Gastroesophageal sphincter (tissue), 4 donors: ENCODE results near the gene AK2. TPM values are rescaled to one million over a fixed set of nuclear protein-coding genes. Genes with fewer than 3 reads are reported as not detected.
A peak's percentile ranks its signal among the peaks of the same experiment; 100 is the strongest.

Experiments used
- ATAC-seq: fragments of 150-250 bp; one replicate; pipeline ENCODE4 v1.9.1; 2016; ENCODE audit warnings: mild to moderate bottlenecking, moderate library complexity
- H3K27ac ChIP-seq, 4 donors: fragments of 200-600 bp; sonication (generic) in 3 of 4; 1 replicate in 3 of 4; 2 replicates in 1 of 4; pipeline ENCODE4 v1.5.1; 2016 to 2019
- H3K27me3 ChIP-seq: fragments of 200-600 bp; sonication (generic); one replicate; pipeline ENCODE4 v1.5.1; 2019
- H3K36me3 ChIP-seq, 2 donors: fragments of 200-600 bp; sonication (generic); one replicate each; pipeline ENCODE4 v1.5.1; 2019; ENCODE audit warnings: control low read depth in 1 of 2
- H3K4me1 ChIP-seq, 3 donors: fragments of 200-600 bp; sonication (generic); 1 replicate in 2 of 3; 2 replicates in 1 of 3; pipeline ENCODE4 v1.5.1; 2016 to 2019; ENCODE audit warnings: control low read depth in 2 of 3
- H3K4me3 ChIP-seq, 2 donors: fragments of 200-600 bp; sonication (generic); one replicate each; pipeline ENCODE4 v1.5.1; 2019; ENCODE audit warnings: mild to moderate bottlenecking in 1 of 2, moderate library complexity in 1 of 2
- H3K9me3 ChIP-seq, 3 donors: fragments of 200-600 bp; sonication (generic); one replicate each; pipeline ENCODE4 v1.5.1; 2017 to 2019; ENCODE audit warnings: control low read depth in 2 of 3
- EP300 ChIP-seq: sonication (generic); formaldehyde crosslinking; IDR thresholded peaks from one replicate; pipeline ENCODE4 v1.6.1; 2017; ENCODE audit warnings: antibody characterized with exemption, mild to moderate bottlenecking
- POLR2A ChIP-seq, 2 donors: fragments of 450-650 bp; IDR thresholded peaks; one replicate each; pipeline ENCODE4 v1.6.1; 2017; ENCODE audit warnings: antibody characterized with exemption in 2 of 2, mild to moderate bottlenecking in 2 of 2, moderate library complexity in 1 of 2
- POLR2AphosphoS5 ChIP-seq: sonication (generic); formaldehyde crosslinking; IDR thresholded peaks from one replicate; pipeline ENCODE4 v1.6.1; 2017; ENCODE audit warnings: antibody characterized with exemption
- WGBS, 2 donors: methylation state at CpG; one replicate each; pipeline ENCODE4 v1.1.5; 2018; ENCODE audit warnings: low coverage in 1 of 2; 5-methylcytosine and 5-hydroxymethylcytosine counted together
- total RNA-seq, 4 donors: library from RNA; depleted of rRNA; stranded (reverse); fragments of >200 nt; gene quantifications; one replicate each; pipeline ENCODE4 v1.1.0, GENCODE V29; 2016
- TF ChIP-seq, protein P1 (sequence below), 4 experiments: fragments of 200-600 bp in 2 of 4; fragments of 450-650 bp in 2 of 4; sonication (generic) in 1 of 4; IDR thresholded peaks; one replicate each; pipeline ENCODE4 v1.5.1; 2017 to 2019; ENCODE audit warnings: antibody characterized with exemption in 4 of 4, mild to moderate bottlenecking in 2 of 4, moderate library complexity in 2 of 4

Gene AK2
- total RNA-seq, 4 donors from 2014 or later: 88.9 to 115 (median 97.1) TPM

GRCh38 chr1:33041026-33041425 lies 4.3 kb upstream of the AK2 start:
- ATAC-seq: no peak
- Histone ChIP-seq H3K27ac (no peak overlapping the region), H3K27me3 (no peaks in the 10 kb centered on the region), H3K4me1 (peaks cover 0 to 7% (median 0%) of the 10 kb centered on the region in 3 donors), H3K4me3 (no peak overlapping the region), H3K9me3 (no peaks in the 10 kb centered on the region), H3K36me3 (no peaks in the 10 kb centered on the region)
- TF ChIP-seq POLR2AphosphoS5 (no peak), EP300 (no peak), POLR2A (IDR thresholded peaks at IDR 0.05) (no peak)
- TF ChIP-seq, protein P1, sequence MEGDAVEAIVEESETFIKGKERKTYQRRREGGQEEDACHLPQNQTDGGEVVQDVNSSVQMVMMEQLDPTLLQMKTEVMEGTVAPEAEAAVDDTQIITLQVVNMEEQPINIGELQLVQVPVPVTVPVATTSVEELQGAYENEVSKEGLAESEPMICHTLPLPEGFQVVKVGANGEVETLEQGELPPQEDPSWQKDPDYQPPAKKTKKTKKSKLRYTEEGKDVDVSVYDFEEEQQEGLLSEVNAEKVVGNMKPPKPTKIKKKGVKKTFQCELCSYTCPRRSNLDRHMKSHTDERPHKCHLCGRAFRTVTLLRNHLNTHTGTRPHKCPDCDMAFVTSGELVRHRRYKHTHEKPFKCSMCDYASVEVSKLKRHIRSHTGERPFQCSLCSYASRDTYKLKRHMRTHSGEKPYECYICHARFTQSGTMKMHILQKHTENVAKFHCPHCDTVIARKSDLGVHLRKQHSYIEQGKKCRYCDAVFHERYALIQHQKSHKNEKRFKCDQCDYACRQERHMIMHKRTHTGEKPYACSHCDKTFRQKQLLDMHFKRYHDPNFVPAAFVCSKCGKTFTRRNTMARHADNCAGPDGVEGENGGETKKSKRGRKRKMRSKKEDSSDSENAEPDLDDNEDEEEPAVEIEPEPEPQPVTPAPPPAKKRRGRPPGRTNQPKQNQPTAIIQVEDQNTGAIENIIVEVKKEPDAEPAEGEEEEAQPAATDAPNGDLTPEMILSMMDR (IDR thresholded peaks at IDR 0.05): no peak
- WGBS, 2 donors: 53 to 100% methylated on average over 1 of the region's 1 CpG

GRCh38 chr1:33039840-33040239 lies 3.2 kb upstream of the AK2 start:
- 37 to 69% methylated on average over 5 to 6 of the region's 8 CpGs for WGBS, 2 donors
- no peaks in the 10 kb centered on the region for H3K27me3 ChIP-seq
- TF ChIP-seq EP300 (no peak), POLR2A (IDR thresholded peaks at IDR 0.05) (no peak), POLR2AphosphoS5 (no peak)
- TF ChIP-seq, protein P1 (IDR thresholded peaks at IDR 0.05): no peak
- no peaks in the 10 kb centered on the region for H3K9me3 ChIP-seq
- ATAC-seq: no peak
- no peak overlapping the region for H3K27ac ChIP-seq
- H3K4me1 ChIP-seq: peaks cover 0 to 19% (median 6%) of the 10 kb centered on the region in 3 donors
- no peak overlapping the region for H3K4me3 ChIP-seq
- peaks cover 0 to 2% of the 10 kb centered on the region in 2 donors for H3K36me3 ChIP-seq

DNA sequence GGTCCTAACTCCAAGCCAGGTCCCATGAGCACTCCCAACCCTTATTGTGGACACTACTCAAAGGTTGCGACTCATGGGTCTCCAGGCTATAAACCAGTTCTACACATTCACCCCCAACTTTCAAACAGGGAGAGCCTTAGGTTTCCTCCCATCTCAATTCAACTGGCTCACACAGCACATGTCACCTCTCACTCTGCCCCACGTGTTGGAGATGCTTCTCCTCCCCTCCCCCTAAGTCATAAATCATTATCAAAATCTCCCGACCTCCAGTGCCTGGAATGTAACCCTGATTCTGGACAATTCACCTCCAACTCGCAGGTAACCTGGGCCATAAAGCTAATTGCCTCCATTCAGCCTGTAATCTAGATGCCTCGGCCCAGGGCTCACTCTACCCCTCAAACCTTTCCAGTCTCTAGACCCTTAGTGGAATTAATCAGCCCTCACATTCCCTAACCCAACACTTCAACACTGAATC lies 595 bp downstream of the AK2 start:
- H3K36me3 ChIP-seq: peaks cover 0 to 13% of the 10 kb centered on the region in 2 donors
- no peaks in the 10 kb centered on the region for H3K27me3 ChIP-seq
- H3K27ac ChIP-seq: peak overlapping the region; percentile 19 to 86 (median 84)
- WGBS, 2 donors: 0 to 18% methylated on average over 4 to 5 of the region's 5 CpGs
- TF ChIP-seq, protein P1 (IDR thresholded peaks at IDR 0.05): peak in 1 of 4 experiments; percentile 2
- TF ChIP-seq EP300: no peak
- TF ChIP-seq POLR2AphosphoS5: no peak
- TF ChIP-seq POLR2A (IDR thresholded peaks at IDR 0.05): no peak
- ATAC-seq: no peak
- H3K9me3 ChIP-seq: no peaks in the 10 kb centered on the region
- H3K4me1 ChIP-seq: peaks cover 0 to 55% (median 14%) of the 10 kb centered on the region in 3 donors
- peak overlapping the region; percentile 63 to 96 for H3K4me3 ChIP-seq

- Histone ChIP-seq H3K4me1 (peaks cover 0 to 69% (median 21%) of the 10 kb centered on the region in 3 donors), H3K27ac (no peak overlapping the region), H3K27me3 (no peaks in the 10 kb centered on the region), H3K9me3 (no peaks in the 10 kb centered on the region), H3K36me3 (peaks cover 0 to 31% of the 10 kb centered on the region in 2 donors), H3K4me3 (no peak overlapping the region)
- TF ChIP-seq EP300 (no peak), POLR2A (IDR thresholded peaks at IDR 0.05) (no peak), POLR2AphosphoS5 (no peak)
- TF ChIP-seq, protein P1 (IDR thresholded peaks at IDR 0.05): no peak
- 64 to 76% methylated on average over 6 of the region's 6 CpGs for WGBS, 2 donors
- ATAC-seq: no peak
Observed at GRCh38 chr1:33032126-33032869, 4.4 kb downstream of the AK2 start.

DNA sequence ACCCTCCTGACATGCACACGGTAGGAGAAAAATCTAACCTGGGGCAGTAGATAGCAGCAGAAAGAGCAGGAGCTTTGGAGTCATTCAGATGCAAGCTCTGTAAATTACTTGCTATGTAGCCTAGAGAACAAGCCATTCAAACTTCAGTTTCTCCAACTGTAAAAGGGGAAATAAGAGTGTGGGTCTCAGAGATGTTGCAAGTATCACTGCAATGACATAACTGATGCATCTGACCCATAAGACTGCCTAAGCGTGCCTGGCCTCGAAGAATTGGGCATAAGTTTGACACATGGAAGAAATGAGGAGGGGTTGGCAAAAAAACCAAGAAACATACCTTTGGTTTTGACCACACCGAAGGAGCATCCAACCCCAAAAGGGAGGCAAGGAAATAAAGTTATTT lies 5.2 kb downstream of the AK2 start:
- ATAC-seq: no peak
- no peaks in the 10 kb centered on the region for H3K27me3 ChIP-seq
- no peaks in the 10 kb centered on the region for H3K9me3 ChIP-seq
- TF ChIP-seq, protein P1 (IDR thresholded peaks at IDR 0.05): no peak
- TF ChIP-seq POLR2AphosphoS5: no peak
- no peak for TF ChIP-seq POLR2A (IDR thresholded peaks at IDR 0.05)
- no peak for TF ChIP-seq EP300
- H3K4me3 ChIP-seq: no peak overlapping the region
- peaks cover 0 to 31% of the 10 kb centered on the region in 2 donors for H3K36me3 ChIP-seq
- WGBS, 2 donors: 74 to 90% methylated on average over 4 of the region's 4 CpGs
- no peak overlapping the region for H3K27ac ChIP-seq
- peaks cover 0 to 71% (median 21%) of the 10 kb centered on the region in 3 donors for H3K4me1 ChIP-seq
